Activated CD4-positive, alpha-beta T cell treated with anti-CD3 and anti-CD28 coated beads, Interleukin-2, amount 50 U/mL, for 1 hour (primary cell): Measurements from ENCODE around the gene GNA14.
"Not testable (repeated sequence)": the region's sequence is repeated elsewhere in the genome, so short reads cannot be mapped to it uniquely, and the experiment has no call there.

Experiments used
- DNase-seq: peaks from one replicate; pipeline ENCODE4 v3.0.0-alpha.2; 2020

The GNA14 gene

GRCh38 chr9:77440057-77440456 is 208.1 kb downstream of the GNA14 start:
- DNase-seq, result no peak

- no peak for DNase-seq
Observed at GRCh38 chr9:77438653-77439052, 209.5 kb downstream of the GNA14 start.

- DNase-seq, result no peak
Observed at GRCh38 chr9:77435688-77436087, 212.4 kb downstream of the GNA14 start.

- DNase-seq, result no peak
Observed at GRCh38 chr9:77435277-77435676, 212.8 kb downstream of the GNA14 start.

GRCh38 chr9:77433675-77434445 is 214.3 kb downstream of the GNA14 start:
- peak; percentile 45 for DNase-seq

- DNase-seq, result no peak
Observed at GRCh38 chr9:77432053-77432452, 216.1 kb downstream of the GNA14 start.

GRCh38 chr9:77429928-77430327 is 218.2 kb downstream of the GNA14 start:
- no peak for DNase-seq

GRCh38 chr9:77427256-77427927 is 220.7 kb downstream of the GNA14 start:
- no peak for DNase-seq

GRCh38 chr9:77426712-77427111 is 221.4 kb downstream of the GNA14 start:
- DNase-seq, result no peak

GRCh38 chr9:77424993-77425392 is 223.1 kb downstream of the GNA14 start:
- no peak for DNase-seq

- no peak for DNase-seq
Observed at GRCh38 chr9:77423841-77424240, 224.3 kb downstream of the GNA14 start.

GRCh38 chr9:77422969-77423368 is 225.2 kb downstream of the GNA14 start:
- no peak for DNase-seq

GRCh38 chr9:77421506-77422265 is 226.4 kb downstream of the GNA14 start:
- no peak for DNase-seq

- no peak for DNase-seq
Observed at GRCh38 chr9:77420641-77421040, 227.5 kb downstream of the GNA14 start.

GRCh38 chr9:77418226-77418625 is 229.9 kb downstream of the GNA14 start:
- DNase-seq, result no peak

- DNase-seq, result no peak
Observed at GRCh38 chr9:77417566-77417965, 230.6 kb downstream of the GNA14 start.

- not testable (repeated sequence) for DNase-seq
Observed at GRCh38 chr9:77408521-77408920, 239.6 kb downstream of the GNA14 start.

- DNase-seq, result no peak
Observed at GRCh38 chr9:77403239-77403638, 244.9 kb downstream of the GNA14 start.

- DNase-seq, result no peak
Observed at GRCh38 chr9:77402286-77402685, 245.8 kb downstream of the GNA14 start.

GRCh38 chr9:77399964-77400363 is 248.2 kb downstream of the GNA14 start:
- DNase-seq, result no peak

GRCh38 chr9:77398581-77398980 is 249.5 kb downstream of the GNA14 start:
- not testable (repeated sequence) for DNase-seq

- DNase-seq, result no peak
Observed at GRCh38 chr9:77392328-77392727, 255.8 kb downstream of the GNA14 start.

GRCh38 chr9:77391834-77392233 is 256.3 kb downstream of the GNA14 start:
- no peak for DNase-seq

GRCh38 chr9:77386187-77386586 is 261.9 kb downstream of the GNA14 start:
- DNase-seq, result no peak
